SU-DHL-6 (cell line): ENCODE data around the gene KIAA0319L.

ENCODE experiments used
- H2AFZ ChIP-seq: fragments of 200-600 bp; sonication (generic); 2 replicates; pipeline ENCODE4 v1.6.1; 2014; ENCODE audit warnings: low read depth, mild to moderate bottlenecking, moderate library complexity, mixed read lengths, antibody characterized with exemption, low read length; ENCODE audit not compliant: severe bottlenecking
- H3F3A ChIP-seq: fragments of 200-600 bp; shearing (Covaris generic); 2 replicates; pipeline ENCODE4 v1.6.0; 2016; ENCODE audit warnings: antibody characterized with exemption, mild to moderate bottlenecking; ENCODE audit not compliant: insufficient read depth
- H3K27ac ChIP-seq: fragments of 200-600 bp; sonication (generic); 2 replicates; pipeline ENCODE4 v1.5.1; 2016; ENCODE audit warnings: low read depth, mild to moderate bottlenecking, low read length, moderate library complexity, mixed read lengths
- H3K27me3 ChIP-seq: fragments of 200-600 bp; sonication (generic), shearing (Covaris generic); 2 replicates; pipeline ENCODE4 v1.6.0; 2014; ENCODE audit warnings: mild to moderate bottlenecking, low read length
- H3K36me3 ChIP-seq: fragments of 200-600 bp; sonication (generic); 2 replicates; pipeline ENCODE4 v1.6.1; 2014; ENCODE audit warnings: mild to moderate bottlenecking, low read length, mixed read lengths
- H3K4me2 ChIP-seq: fragments of 300-600, 200-600 bp; shearing (Covaris generic), sonication (generic); 2 replicates; pipeline ENCODE4 v1.6.0; 2014; ENCODE audit warnings: low read length, low read depth, mild to moderate bottlenecking; ENCODE audit not compliant: poor library complexity, severe bottlenecking
- H3K4me3 ChIP-seq: fragments of 200-600 bp; sonication (generic); 2 replicates; pipeline ENCODE4 v1.5.1; 2014; ENCODE audit warnings: antibody characterized with exemption, low read length, mild to moderate bottlenecking, mixed read lengths; ENCODE audit not compliant: insufficient read depth, poor library complexity, severe bottlenecking
- H3K79me2 ChIP-seq: fragments of 200-600 bp; sonication (generic); 2 replicates; pipeline ENCODE4 v1.6.1; 2014; ENCODE audit warnings: mild to moderate bottlenecking, low read length, moderate library complexity; ENCODE audit not compliant: insufficient read depth
- H3K9ac ChIP-seq: fragments of 200-600 bp; sonication (generic); 2 replicates; pipeline ENCODE4 v1.7.0; 2014; ENCODE audit warnings: mild to moderate bottlenecking, low read length
- H3K9me2 ChIP-seq: fragments of 200-600 bp; sonication (generic); replicated peaks from 2 replicates; pipeline ENCODE4 v1.6.1; 2014; ENCODE audit warnings: low read length; ENCODE audit not compliant: insufficient read depth
- H3K9me3 ChIP-seq: fragments of 200-600 bp; sonication (generic); 2 replicates; pipeline ENCODE4 v1.6.1; 2014; ENCODE audit warnings: low read length, mixed read lengths; ENCODE audit not compliant: insufficient read depth
- H4K20me1 ChIP-seq: fragments of 200-600 bp; sonication (generic); 2 replicates; pipeline ENCODE4 v1.6.1; 2014; ENCODE audit warnings: low read depth, mild to moderate bottlenecking, antibody characterized with exemption, low read length, moderate library complexity, mixed read lengths
- CTCF ChIP-seq: fragments of 200-600 bp; sonication (generic); IDR thresholded peaks from one replicate; pipeline ENCODE4 v1.5.1; 2017; ENCODE audit warnings: antibody characterized with exemption, mild to moderate bottlenecking, low read length, moderate library complexity; ENCODE audit not compliant: insufficient read depth, poor library complexity, severe bottlenecking
- EZH2phosphoT487 ChIP-seq: fragments of 200-600 bp; sonication (generic), shearing (Covaris generic); conservative IDR thresholded peaks from 2 replicates; pipeline ENCODE4 v1.6.1; 2018; ENCODE audit warnings: mild to moderate bottlenecking, antibody characterized with exemption, low read length, moderate library complexity, mixed read lengths

The KIAA0319L gene

GRCh38 chr1:35461966-35462651, 95.1 kb downstream of the KIAA0319L start:
- Histone ChIP-seq H3K9me3 (no peaks in the 10 kb centered on the region), H3K9ac (no peak overlapping the region), H3K27me3 (no peaks in the 10 kb centered on the region), H4K20me1 (no peaks in the 10 kb centered on the region), H2AFZ (no peak overlapping the region), H3K4me3 (no peak overlapping the region), H3K4me2 (no peak overlapping the region), H3F3A (no peaks in the 10 kb centered on the region), H3K27ac (no peak overlapping the region), H3K9me2 (no peaks in the 10 kb centered on the region), H3K79me2 (no peaks in the 10 kb centered on the region), H3K36me3 (peaks cover 7% of the 10 kb centered on the region)
- TF ChIP-seq CTCF (no peak), EZH2phosphoT487 (no peak)

- Histone ChIP-seq H3K79me2 (no peaks in the 10 kb centered on the region), H3K36me3 (peaks cover under 1% of the 10 kb centered on the region)
Observed at GRCh38 chr1:35460796-35461195, 96.4 kb downstream of the KIAA0319L start.

GRCh38 chr1:35454616-35455015, 102.6 kb downstream of the KIAA0319L start:
- Histone ChIP-seq H3K4me2 (no peak overlapping the region), H4K20me1 (no peaks in the 10 kb centered on the region), H3K9ac (no peak overlapping the region), H3K9me3 (no peaks in the 10 kb centered on the region), H3K4me3 (no peak overlapping the region), H3K79me2 (no peaks in the 10 kb centered on the region), H3K27me3 (no peaks in the 10 kb centered on the region), H2AFZ (no peak overlapping the region), H3K36me3 (peaks cover 3% of the 10 kb centered on the region; the same call in 1 of the 2 replicates), H3K27ac (no peak overlapping the region), H3F3A (no peaks in the 10 kb centered on the region), H3K9me2 (no peaks in the 10 kb centered on the region)
- no peak for TF ChIP-seq CTCF
- TF ChIP-seq EZH2phosphoT487, result no peak

More at GRCh38 chr1:35460796-35461195, 96.4 kb downstream of the KIAA0319L start:
- H3K9me3 ChIP-seq, result no peaks in the 10 kb centered on the region
- TF ChIP-seq CTCF (no peak), EZH2phosphoT487 (no peak)
- H4K20me1 ChIP-seq, result no peaks in the 10 kb centered on the region
- H3F3A ChIP-seq, result no peaks in the 10 kb centered on the region
- H3K9me2 ChIP-seq, result no peaks in the 10 kb centered on the region
- no peak overlapping the region for H2AFZ ChIP-seq
- no peak overlapping the region for H3K4me2 ChIP-seq
- no peak overlapping the region for H3K27ac ChIP-seq
- no peak overlapping the region for H3K9ac ChIP-seq
- no peak overlapping the region for H3K4me3 ChIP-seq
- no peaks in the 10 kb centered on the region for H3K27me3 ChIP-seq
